Embryonic facial prominence (tissue), 1 donor: ENCODE results near the gene ARHGAP8.
"Not testable (repeated sequence)": the region's sequence is repeated elsewhere in the genome, so short reads cannot be mapped to it uniquely, and the experiment has no call there.

Experiments used
- DNase-seq: peaks from one replicate; pipeline ENCODE4 v3.0.0-alpha.2; 2016; ENCODE audit errors: extremely low spot score

Gene ARHGAP8

GRCh38 chr22:44855855-44856254 is 103.5 kb downstream of the ARHGAP8 start:
- DNase-seq = no peak

- DNase-seq = not testable (repeated sequence)
Observed at GRCh38 chr22:44858819-44859218, 106.4 kb downstream of the ARHGAP8 start.

DNA sequence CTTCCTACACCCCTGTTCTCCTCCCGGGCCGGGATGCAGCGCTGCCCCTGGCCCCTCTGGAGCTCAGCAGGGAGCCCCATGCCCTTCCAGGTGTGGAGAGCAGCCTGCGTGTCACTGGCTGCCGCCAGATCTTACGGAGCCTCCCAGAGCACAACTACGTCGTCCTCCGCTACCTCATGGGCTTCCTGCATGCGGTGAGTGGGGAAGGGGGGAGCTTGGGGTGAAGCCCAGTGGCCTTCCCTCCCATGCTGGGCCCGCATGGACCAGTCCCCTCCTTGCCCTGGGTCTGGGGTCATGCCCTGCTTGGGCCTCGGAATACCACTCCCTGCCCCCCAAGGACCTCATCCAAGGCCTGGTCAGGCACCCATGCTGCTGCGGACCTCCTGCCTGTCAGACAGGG is 107.3 kb downstream of the ARHGAP8 start:
- DNase-seq = no peak

DNA sequence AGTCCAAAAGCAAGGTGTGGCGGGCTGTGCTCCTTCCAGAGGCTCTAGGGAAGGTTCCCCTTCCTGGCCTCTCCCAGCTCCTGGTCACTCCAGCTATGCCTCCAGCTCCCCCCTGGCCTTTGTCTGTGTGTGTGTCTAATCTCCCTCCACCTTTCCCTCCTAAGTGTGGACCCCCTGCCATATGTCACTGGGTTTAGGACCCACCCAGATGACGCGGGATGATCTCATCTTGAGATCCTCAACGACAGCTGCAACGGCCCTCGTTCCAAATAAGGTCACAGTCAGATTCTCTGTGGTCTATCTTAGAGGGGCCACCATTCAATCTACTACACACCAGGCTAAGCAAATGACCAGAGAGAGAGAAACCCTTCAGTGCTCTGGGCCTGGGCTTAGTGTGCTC is 107.9 kb downstream of the ARHGAP8 start:
- no peak for DNase-seq

- DNase-seq = no peak
Observed at GRCh38 chr22:44861245-44861644, 108.9 kb downstream of the ARHGAP8 start.

DNA sequence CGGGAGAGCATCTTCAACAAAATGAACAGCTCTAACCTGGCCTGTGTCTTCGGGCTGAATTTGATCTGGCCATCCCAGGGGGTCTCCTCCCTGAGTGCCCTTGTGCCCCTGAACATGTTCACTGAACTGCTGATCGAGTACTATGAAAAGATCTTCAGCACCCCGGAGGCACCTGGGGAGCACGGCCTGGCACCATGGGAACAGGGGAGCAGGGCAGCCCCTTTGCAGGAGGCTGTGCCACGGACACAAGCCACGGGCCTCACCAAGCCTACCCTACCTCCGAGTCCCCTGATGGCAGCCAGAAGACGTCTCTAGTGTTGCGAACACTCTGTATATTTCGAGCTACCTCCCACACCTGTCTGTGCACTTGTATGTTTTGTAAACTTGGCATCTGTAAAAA is 109.9 kb downstream of the ARHGAP8 start:
- DNase-seq = no peak

DNA sequence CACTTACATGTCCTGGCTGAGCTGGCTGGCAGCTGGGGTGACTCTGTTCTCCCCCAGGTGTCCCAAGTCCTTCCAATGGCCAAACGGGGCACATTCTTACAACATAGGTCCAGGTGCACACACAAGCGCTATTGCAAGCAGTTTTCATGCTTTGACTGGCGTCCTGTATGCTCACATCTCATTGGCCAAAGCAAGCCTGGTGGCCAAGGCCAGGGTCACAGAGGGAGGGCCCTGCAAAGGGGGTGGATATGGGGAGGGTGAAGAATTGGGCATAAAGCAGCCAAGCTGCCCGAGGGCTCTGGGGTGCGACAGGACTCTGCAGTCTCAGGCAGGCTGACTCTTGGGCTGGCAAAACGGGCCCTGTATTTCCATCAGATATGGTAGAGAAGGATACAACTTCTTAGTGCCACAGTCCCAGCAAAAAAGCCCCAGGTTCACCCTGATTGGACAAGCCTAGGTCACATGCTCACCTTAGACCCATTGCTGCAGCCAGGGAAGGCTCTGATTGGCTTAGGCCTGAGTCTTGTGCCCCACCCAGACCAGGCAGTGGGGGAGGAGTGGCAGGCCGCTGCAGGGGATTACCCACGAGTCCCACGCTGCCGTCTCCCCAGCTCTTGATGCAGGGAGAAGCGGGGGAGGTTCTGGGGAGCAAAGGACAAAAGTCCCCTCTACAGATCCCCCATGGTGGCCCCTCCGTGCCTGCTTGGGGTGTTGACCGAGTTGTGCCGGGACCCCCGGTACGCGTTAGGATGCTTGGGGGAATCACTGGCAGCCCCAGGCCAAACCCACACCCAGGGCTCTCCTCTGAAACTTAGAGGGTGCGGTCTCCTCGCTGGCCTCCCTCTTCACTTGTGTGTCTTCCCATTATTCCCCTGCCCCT is 110.8 kb downstream of the ARHGAP8 start:
- no peak for DNase-seq

DNA sequence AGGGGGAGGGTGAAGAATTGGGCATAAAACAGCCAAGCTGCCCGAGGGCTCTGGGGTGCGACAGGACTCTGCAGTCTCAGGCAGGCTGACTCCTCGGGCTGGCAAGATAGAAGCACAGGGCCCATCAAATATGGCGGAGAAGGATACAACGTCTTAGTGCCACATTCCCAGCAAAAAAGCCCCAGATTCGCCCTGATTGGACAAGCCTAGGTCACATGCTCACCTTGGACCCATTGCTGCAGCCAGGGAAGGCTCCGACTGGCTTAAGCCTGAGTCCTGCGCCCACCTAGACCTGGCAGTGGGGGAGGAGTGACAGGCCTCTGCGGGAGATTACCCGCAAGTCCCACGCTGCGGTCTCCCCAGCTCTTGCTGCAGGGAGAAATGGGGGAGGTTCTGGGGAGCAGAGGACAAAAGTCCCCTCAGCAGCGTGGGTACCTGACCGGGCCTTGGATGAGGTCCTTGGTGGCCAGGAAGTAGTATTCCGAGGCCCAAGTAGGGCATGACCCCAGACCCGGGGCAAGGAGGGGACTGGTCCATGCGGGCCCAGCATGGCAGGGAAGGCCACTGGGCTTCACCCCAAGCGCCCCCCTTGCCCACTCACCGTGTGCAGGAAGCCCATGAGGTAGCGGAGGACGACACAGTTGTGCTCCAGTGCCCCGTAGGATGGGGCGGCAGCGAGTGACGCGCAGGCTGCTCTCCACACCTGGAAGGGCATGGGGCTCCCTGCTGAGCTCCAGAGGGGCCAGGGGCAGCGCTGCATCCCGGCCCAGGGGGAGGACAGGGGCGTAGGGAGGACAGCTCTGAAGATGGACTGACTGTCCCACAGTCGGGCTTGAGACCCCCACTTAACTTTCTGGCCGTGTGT is 113.0 kb downstream of the ARHGAP8 start:
- no peak for DNase-seq

DNA sequence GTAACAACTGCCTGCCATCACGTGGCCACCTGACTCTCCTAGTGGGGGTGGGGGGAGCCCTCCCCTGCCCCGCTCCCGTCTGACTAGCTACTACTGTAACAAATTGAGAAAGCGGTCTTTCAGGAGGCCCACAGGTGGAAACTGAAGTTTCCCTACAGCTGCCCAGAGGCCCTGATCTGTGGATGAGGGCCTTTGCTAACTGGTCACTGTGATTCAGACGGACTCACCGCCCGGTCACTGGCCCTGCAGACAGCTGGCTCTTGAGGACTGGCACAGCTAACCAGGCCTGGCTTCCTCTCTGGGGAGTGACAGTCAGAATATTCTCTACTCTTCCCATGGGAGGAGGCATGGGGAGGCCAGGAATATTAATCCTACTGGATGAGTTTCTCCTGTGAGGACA is 116.8 kb downstream of the ARHGAP8 start:
- DNase-seq = no peak

- no peak for DNase-seq
Observed at GRCh38 chr22:44870021-44870420, 117.6 kb downstream of the ARHGAP8 start.

DNA sequence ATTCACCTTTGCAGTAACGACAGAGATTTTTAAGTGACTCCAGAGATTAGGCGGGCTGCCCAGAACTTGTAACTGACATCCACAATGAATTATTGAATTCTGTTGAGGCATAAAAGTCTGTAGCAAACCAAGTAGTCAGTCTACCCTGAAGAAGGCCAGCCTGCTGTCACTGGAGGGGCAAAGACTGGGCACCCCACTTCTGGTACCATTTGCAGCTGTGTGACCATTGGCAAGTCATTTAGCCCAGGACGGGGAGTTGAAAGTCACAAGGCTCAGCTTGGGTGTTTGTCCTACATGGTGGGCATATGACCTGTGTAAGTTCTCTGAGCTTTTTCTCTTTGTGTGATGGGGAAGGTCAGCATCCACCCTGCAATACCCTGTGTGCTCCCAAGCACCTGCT is 119.4 kb downstream of the ARHGAP8 start:
- no peak for DNase-seq

- DNase-seq = no peak
Observed at GRCh38 chr22:44876921-44877320, 124.5 kb downstream of the ARHGAP8 start.

DNA sequence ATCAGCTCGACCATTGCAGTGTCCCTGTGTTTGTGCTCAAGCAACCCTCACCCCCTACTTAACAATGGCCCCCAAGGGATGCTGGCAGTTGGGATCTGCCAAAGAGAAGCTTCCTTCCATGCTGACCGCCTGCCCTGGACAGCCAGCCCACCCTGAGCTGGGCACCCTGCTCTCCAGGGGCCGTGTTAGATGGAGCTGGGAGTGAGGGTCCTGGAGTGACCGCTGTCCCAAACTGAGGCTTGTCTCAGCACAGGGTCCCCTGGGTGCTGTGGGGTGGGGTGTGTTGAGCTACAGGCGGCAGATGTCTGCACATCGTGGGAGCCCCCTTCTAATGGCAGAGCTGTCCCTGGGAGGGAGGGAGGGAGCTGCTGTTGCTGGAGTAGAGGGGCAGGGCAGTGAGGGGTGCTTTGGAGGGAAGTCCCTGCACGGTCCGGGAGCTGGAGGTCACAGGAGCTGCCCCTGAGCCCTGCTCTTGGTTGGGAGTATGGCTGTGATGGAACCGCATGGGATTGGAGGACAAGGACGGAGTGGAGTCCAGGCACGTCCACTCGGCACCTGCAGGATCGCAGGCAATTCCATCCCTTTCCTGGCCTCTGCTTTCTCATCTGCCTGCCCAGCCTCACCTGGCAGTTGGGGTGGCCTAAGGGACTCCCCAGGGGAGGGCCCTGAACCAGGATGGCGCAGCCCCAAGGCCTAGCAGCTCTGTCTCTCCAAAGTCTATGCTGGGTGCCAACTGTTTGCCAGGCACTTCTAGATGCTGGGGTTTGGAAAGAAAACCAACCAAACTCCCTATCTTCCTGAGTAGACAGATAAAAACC is 126.3 kb downstream of the ARHGAP8 start:
- no peak for DNase-seq

DNA sequence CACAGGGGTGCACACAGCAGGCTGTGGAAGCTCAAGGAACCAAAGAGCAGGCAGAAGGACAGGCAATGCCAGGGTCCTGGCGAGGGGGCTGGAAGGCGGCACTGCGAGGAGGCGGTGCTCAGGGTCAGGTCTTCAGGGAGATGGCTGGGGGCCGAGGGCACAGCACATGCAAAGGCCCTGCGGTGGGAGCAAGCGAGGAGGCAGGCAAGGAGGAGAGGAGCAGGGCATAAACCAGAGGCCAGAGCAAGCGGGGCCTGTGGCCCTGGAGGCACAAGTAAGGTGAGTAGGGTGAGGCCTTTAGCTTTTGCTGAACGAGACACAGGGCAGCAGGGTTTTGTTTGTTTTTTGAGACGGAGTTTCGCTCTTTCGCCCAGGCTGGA is 126.9 kb downstream of the ARHGAP8 start:
- no peak for DNase-seq

- no peak for DNase-seq
Observed at GRCh38 chr22:44880610-44881290, 128.4 kb downstream of the ARHGAP8 start.

- DNase-seq = no peak
Observed at GRCh38 chr22:44881624-44882023, 129.2 kb downstream of the ARHGAP8 start.

- DNase-seq = no peak
Observed at GRCh38 chr22:44882226-44882905, 130.0 kb downstream of the ARHGAP8 start.

DNA sequence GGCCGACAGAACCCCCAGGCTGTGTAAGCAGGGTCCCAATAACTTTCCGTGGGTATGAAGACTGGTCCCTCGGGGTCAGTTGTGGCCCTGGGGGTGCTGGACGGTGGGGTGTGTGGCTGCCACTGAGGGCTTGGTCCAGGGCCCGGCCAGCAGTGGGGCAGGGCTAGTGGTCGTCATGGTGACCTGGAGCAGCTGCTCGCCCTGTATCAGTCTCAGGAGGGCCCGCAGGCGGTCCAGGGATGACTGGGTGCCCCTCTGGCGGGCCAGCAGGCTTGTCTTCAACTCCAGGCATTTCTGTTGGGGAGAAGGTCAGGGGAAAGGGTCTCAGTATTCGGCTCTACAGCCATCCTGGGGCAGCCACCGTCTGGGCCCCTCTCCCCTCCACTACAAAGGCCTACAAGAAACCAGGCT is 130.6 kb downstream of the ARHGAP8 start:
- no peak for DNase-seq

DNA sequence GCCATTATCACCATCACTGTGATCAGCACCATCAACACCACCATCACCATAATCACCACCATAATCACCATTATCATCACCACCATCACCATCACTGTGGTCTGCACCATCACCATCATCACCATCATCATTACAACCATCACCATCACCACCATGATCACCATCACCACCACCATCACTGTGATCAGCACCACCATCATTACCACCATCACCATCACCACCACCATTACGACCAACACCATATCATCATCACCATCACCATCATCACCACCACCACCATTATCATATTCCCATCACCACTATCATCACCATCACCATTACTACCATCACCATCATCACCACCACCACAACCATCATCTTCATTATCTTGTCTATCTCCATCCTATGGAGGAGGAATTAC is 132.2 kb downstream of the ARHGAP8 start:
- no peak for DNase-seq

DNA sequence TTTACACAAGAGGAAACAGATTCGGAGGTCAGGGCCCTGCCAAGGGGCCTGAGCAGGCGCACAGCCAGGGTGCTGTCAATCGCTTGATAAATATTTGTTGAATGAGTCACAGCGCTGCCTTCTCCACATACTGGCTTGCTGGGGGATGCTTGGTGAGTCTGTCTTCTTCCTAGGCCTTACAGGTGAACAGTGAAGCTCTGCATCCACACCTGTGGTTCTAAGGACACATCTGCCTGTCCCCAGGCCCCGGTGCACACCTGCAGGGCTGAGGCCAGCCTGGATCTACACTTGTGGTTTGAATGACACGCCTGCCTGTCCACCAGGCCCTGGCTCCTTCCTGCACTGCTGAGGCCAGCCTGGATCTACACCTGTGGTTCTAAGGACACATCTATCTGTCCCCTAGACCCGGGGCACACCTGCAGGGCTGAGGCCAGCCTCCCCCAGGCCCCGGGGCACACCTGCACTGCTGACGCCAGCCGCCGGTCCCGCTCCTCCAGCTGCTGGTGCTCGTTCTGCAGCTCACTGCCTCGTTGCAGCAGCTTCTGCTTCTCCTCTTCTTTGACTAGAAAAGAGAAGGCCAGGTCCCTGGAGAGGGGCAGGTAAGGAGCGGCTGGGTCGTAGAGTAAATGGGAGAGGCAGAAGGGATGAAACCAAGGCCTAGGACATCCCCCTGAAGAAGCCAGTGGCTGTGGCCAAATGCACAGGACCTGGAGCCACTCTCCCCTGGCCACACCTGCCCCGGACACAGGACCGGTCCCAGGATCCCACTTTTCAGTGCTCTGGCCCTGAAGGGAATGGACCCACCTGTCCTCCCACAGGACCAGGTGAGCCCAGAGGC is 132.8 kb downstream of the ARHGAP8 start:
- DNase-seq = no peak
